ENCODE data around the gene BZW2. TPM values are rescaled to one million over a fixed set of nuclear protein-coding genes. Genes with fewer than 3 reads are reported as not detected.

Gene BZW2
- total and polyA plus RNA-seq, 4 donors: 32.4 to 53.7 (median 46.1) TPM

GRCh38 chr7:16708511-16708910, 62.5 kb downstream of the BZW2 start:
- peaks cover 5 to 9% (median 5%) of the 10 kb centered on the region in 4 donors for H3K36me3 ChIP-seq (ENCODE audit: control insufficient read depth in 4 of 4, insufficient read depth in 4 of 4, low read length in 4 of 4)
- TF ChIP-seq CTCF (IDR thresholded peaks at IDR 0.05; ENCODE audit: control extremely low read depth, extremely low read depth): no peak
- H3K9ac ChIP-seq (ENCODE audit: insufficient read depth in 1 of 2, low read length in 2 of 2): no peak overlapping the region
- H3K4me3 ChIP-seq: no peak overlapping the region
- H3K9me3 ChIP-seq (ENCODE audit: control insufficient read depth in 4 of 4, insufficient read depth in 3 of 4, low read length in 3 of 4): no peaks in the 10 kb centered on the region
- no peaks in the 10 kb centered on the region for H3K27me3 ChIP-seq (ENCODE audit: control insufficient read depth in 3 of 3, insufficient read depth in 3 of 3, low read length in 2 of 3)
- ATAC-seq (ENCODE audit: insufficient read depth, low FRiP score): no peak
- no peak for DNase-seq
- H3K27ac ChIP-seq (ENCODE audit: low read depth in 1 of 2, low read length in 1 of 2): no peak overlapping the region
- 94 to 96% methylated on average over 4 of the region's 4 CpGs for WGBS, 2 donors
- H3K4me1 ChIP-seq (ENCODE audit: control insufficient read depth in 5 of 5, insufficient read depth in 5 of 5, low read length in 5 of 5): no peaks in the 10 kb centered on the region

- WGBS, 2 donors: 90 to 94% methylated on average over 3 of the region's 3 CpGs
- no peak for TF ChIP-seq CTCF (IDR thresholded peaks at IDR 0.05; ENCODE audit: control extremely low read depth, extremely low read depth)
Measured at GRCh38 chr7:16708980-16709379, 63.0 kb downstream of the BZW2 start.

DNA sequence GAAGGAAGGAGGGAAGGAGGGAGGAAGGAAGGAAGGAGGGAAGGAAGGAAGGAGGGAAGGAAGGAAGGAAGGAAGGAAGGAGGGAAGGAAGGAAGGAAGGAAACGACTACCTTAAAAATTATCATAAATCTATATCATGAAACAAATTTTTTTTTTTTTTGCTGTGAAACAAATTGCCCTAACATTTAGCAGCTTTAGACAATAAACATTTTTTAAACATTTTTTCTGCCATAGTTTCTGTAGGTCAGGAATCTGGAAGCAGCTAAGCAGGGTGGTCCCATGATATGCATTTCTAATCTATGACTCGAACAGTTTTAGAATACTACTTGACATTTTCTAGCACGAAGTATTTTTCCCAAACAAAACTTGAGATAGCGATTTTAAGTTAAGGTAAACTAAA, 64.7 kb downstream of the BZW2 start:
- DNase-seq (no peak), ATAC-seq (ENCODE audit: insufficient read depth, low FRiP score) (no peak)
- H3K27me3 ChIP-seq (ENCODE audit: control insufficient read depth in 3 of 3, insufficient read depth in 3 of 3, low read length in 2 of 3): no peaks in the 10 kb centered on the region
- H3K4me1 ChIP-seq (ENCODE audit: control insufficient read depth in 5 of 5, insufficient read depth in 5 of 5, low read length in 5 of 5): no peaks in the 10 kb centered on the region
- H3K9me3 ChIP-seq (ENCODE audit: control insufficient read depth in 4 of 4, insufficient read depth in 3 of 4, low read length in 3 of 4): no peaks in the 10 kb centered on the region
- no peak overlapping the region for H3K9ac ChIP-seq (ENCODE audit: insufficient read depth in 1 of 2, low read length in 2 of 2)
- H3K4me3 ChIP-seq: no peak overlapping the region
- peaks cover 0 to 8% (median 4%) of the 10 kb centered on the region in 4 donors for H3K36me3 ChIP-seq (ENCODE audit: control insufficient read depth in 4 of 4, insufficient read depth in 4 of 4, low read length in 4 of 4)
- 83% methylated on average over 4 of the region's 4 CpGs for WGBS, 2 donors
- TF ChIP-seq CTCF (IDR thresholded peaks at IDR 0.05; ENCODE audit: control extremely low read depth, extremely low read depth): no peak
- no peak overlapping the region for H3K27ac ChIP-seq (ENCODE audit: low read depth in 1 of 2, low read length in 1 of 2)

More at GRCh38 chr7:16708980-16709379, 63.0 kb downstream of the BZW2 start:
- DNase-seq: no peak
- ATAC-seq (ENCODE audit: insufficient read depth, low FRiP score): no peak
- Histone ChIP-seq H3K27me3 (ENCODE audit: control insufficient read depth in 3 of 3, insufficient read depth in 3 of 3, low read length in 2 of 3) (no peaks in the 10 kb centered on the region), H3K27ac (ENCODE audit: low read depth in 1 of 2, low read length in 1 of 2) (no peak overlapping the region), H3K9ac (ENCODE audit: insufficient read depth in 1 of 2, low read length in 2 of 2) (no peak overlapping the region), H3K9me3 (ENCODE audit: control insufficient read depth in 4 of 4, insufficient read depth in 3 of 4, low read length in 3 of 4) (no peaks in the 10 kb centered on the region), H3K4me1 (ENCODE audit: control insufficient read depth in 5 of 5, insufficient read depth in 5 of 5, low read length in 5 of 5) (no peaks in the 10 kb centered on the region), H3K36me3 (ENCODE audit: control insufficient read depth in 4 of 4, insufficient read depth in 4 of 4, low read length in 4 of 4) (peaks cover 5 to 9% (median 5%) of the 10 kb centered on the region in 4 donors), H3K4me3 (no peak overlapping the region)

DNA sequence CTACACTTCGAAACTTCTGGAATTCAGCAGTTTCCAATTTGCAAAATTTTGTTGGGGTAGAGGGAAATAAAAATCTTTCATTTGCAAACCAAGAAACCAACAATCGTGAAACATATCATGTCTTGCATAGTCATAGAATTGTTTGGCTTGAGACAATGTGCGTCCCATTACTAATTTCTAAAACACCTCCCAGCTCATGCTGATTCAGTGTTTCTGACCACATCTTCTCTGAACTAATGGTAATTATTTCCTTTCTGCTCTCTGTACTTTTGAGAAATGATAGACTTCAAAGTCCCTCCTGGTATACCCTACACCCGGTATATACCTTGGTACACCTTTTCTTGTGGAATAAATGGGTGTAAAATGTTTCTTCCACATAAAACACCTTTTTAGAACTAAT, 65.7 kb downstream of the BZW2 start:
- H3K4me3 ChIP-seq: no peak overlapping the region
- H3K27me3 ChIP-seq (ENCODE audit: control insufficient read depth in 3 of 3, insufficient read depth in 3 of 3, low read length in 2 of 3): no peaks in the 10 kb centered on the region
- TF ChIP-seq CTCF (IDR thresholded peaks at IDR 0.05; ENCODE audit: control extremely low read depth, extremely low read depth): no peak
- H3K27ac ChIP-seq (ENCODE audit: low read depth in 1 of 2, low read length in 1 of 2): no peak overlapping the region
- no peak overlapping the region for H3K9ac ChIP-seq (ENCODE audit: insufficient read depth in 1 of 2, low read length in 2 of 2)
- ATAC-seq (ENCODE audit: insufficient read depth, low FRiP score) (no peak), DNase-seq (no peak)
- 91 to 92% methylated on average over 4 of the region's 4 CpGs for WGBS, 2 donors
- H3K4me1 ChIP-seq (ENCODE audit: control insufficient read depth in 5 of 5, insufficient read depth in 5 of 5, low read length in 5 of 5): no peaks in the 10 kb centered on the region
- no peaks in the 10 kb centered on the region for H3K9me3 ChIP-seq (ENCODE audit: control insufficient read depth in 4 of 4, insufficient read depth in 3 of 4, low read length in 3 of 4)
- H3K36me3 ChIP-seq (ENCODE audit: control insufficient read depth in 4 of 4, insufficient read depth in 4 of 4, low read length in 4 of 4): peaks cover 0 to 2% (median 0%) of the 10 kb centered on the region in 4 donors
